ENCODE data around the gene TSHZ2.

- TF ChIP-seq EZH2 (IDR thresholded peaks at IDR 0.05; ENCODE audit: borderline replicate concordance, low read length): no peak
- TF ChIP-seq, protein P1, sequence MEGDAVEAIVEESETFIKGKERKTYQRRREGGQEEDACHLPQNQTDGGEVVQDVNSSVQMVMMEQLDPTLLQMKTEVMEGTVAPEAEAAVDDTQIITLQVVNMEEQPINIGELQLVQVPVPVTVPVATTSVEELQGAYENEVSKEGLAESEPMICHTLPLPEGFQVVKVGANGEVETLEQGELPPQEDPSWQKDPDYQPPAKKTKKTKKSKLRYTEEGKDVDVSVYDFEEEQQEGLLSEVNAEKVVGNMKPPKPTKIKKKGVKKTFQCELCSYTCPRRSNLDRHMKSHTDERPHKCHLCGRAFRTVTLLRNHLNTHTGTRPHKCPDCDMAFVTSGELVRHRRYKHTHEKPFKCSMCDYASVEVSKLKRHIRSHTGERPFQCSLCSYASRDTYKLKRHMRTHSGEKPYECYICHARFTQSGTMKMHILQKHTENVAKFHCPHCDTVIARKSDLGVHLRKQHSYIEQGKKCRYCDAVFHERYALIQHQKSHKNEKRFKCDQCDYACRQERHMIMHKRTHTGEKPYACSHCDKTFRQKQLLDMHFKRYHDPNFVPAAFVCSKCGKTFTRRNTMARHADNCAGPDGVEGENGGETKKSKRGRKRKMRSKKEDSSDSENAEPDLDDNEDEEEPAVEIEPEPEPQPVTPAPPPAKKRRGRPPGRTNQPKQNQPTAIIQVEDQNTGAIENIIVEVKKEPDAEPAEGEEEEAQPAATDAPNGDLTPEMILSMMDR (IDR thresholded peaks at IDR 0.05; ENCODE audit: low read length): no peak
These were observed 76.2 kb downstream of the TSHZ2 start for GRCh38 chr20:53048387-53048786.

Data from OCI-LY1 (cell line).